ENCODE data around the gene ZNF211.

DNA sequence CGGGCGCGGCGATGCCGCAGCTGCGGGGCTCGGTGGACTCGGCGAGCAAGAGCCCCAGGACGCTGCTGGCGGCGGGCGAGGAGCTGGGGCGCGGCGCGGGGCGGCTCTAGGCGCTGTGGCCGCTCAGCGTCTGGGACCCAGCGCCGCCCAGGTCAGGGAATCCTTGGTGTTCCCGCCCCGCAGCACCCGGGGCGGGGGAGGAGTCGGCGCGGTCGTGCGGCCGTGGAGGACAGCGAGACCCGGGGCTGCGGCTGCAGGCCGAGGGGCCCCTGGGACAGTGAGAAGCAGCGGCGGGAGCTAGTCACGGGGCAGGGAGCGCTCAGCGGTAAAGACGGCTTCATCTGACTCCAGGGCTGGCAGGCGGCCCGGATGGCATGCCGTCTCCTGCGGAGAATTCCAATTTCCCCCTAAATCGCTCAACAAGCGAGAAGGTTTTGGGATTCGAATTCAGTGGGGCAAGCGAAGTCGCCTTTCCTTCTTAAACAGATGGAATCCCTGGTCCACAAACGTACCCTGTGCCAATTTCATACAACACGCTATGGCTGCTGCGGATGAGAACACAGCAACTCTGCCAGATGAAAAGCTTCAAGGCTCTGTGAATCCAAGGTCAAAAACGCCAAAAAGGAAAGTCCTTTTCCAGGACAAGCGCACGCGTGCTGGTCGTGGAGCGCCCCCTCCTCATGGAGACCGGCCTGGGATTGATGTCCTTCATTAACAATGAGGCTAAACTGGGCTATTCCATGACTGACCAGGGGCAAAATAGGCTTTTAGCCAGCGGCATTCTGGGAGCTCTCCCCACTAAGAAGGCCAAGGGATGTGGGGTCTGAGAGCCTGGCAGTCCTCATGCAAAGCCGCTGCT is 31.5 kb downstream of the ZNF211 start:
- TF ChIP-seq POLR2A (IDR thresholded peaks at IDR 0.05) = no peak
- TF ChIP-seq, protein P1, sequence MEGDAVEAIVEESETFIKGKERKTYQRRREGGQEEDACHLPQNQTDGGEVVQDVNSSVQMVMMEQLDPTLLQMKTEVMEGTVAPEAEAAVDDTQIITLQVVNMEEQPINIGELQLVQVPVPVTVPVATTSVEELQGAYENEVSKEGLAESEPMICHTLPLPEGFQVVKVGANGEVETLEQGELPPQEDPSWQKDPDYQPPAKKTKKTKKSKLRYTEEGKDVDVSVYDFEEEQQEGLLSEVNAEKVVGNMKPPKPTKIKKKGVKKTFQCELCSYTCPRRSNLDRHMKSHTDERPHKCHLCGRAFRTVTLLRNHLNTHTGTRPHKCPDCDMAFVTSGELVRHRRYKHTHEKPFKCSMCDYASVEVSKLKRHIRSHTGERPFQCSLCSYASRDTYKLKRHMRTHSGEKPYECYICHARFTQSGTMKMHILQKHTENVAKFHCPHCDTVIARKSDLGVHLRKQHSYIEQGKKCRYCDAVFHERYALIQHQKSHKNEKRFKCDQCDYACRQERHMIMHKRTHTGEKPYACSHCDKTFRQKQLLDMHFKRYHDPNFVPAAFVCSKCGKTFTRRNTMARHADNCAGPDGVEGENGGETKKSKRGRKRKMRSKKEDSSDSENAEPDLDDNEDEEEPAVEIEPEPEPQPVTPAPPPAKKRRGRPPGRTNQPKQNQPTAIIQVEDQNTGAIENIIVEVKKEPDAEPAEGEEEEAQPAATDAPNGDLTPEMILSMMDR (IDR thresholded peaks at IDR 0.05) = no peak
